Fibroblast of gingiva (primary cell): ENCODE data around the gene BRDT.
A peak's percentile ranks its signal among the peaks of the same experiment; 100 is the strongest.
"Not testable (repeated sequence)": the region's sequence is repeated elsewhere in the genome, so short reads cannot be mapped to it uniquely, and the experiment has no call there.

Experiments used
- DNase-seq: peaks from one replicate; pipeline ENCODE4 v3.0.0-alpha.2; 2011; ENCODE audit warnings: low read depth

Gene BRDT

GRCh38 chr1:91993256-91993655, 44.1 kb downstream of the BRDT start:
- DNase-seq = no peak

- DNase-seq = peak; percentile 46
Observed at GRCh38 chr1:91997607-91998195, 48.5 kb downstream of the BRDT start.

- DNase-seq = no peak
Observed at GRCh38 chr1:92004129-92004528, 54.9 kb downstream of the BRDT start.

GRCh38 chr1:92013923-92014322, 64.7 kb downstream of the BRDT start:
- no peak for DNase-seq

- no peak for DNase-seq
Observed at GRCh38 chr1:92016720-92017316, 67.6 kb downstream of the BRDT start.

GRCh38 chr1:92017656-92018055, 68.5 kb downstream of the BRDT start:
- DNase-seq = no peak

- not testable (repeated sequence) for DNase-seq
Observed at GRCh38 chr1:92026042-92026441, 76.8 kb downstream of the BRDT start.

GRCh38 chr1:92026806-92027205, 77.6 kb downstream of the BRDT start:
- DNase-seq = no peak

GRCh38 chr1:92029241-92029922, 80.2 kb downstream of the BRDT start:
- DNase-seq = no peak

- no peak for DNase-seq
Observed at GRCh38 chr1:92030656-92031107, 81.5 kb downstream of the BRDT start.

GRCh38 chr1:92031281-92032110, 82.3 kb downstream of the BRDT start:
- DNase-seq = no peak

- DNase-seq = no peak
Observed at GRCh38 chr1:92037400-92037799, 88.2 kb downstream of the BRDT start.

GRCh38 chr1:92038695-92039346, 89.6 kb downstream of the BRDT start:
- no peak for DNase-seq

- DNase-seq = no peak
Observed at GRCh38 chr1:92040971-92041370, 91.8 kb downstream of the BRDT start.

GRCh38 chr1:92043621-92044020, 94.4 kb downstream of the BRDT start:
- no peak for DNase-seq

- DNase-seq = no peak
Observed at GRCh38 chr1:92045766-92046495, 96.7 kb downstream of the BRDT start.

- no peak for DNase-seq
Observed at GRCh38 chr1:92051948-92052347, 102.7 kb downstream of the BRDT start.
